ENCODE data around the gene NT5DC4. TPM values are rescaled to one million over a fixed set of nuclear protein-coding genes. Genes with fewer than 3 reads are reported as not detected.
A peak's percentile ranks its signal among the peaks of the same experiment; 100 is the strongest.
"Not testable (repeated sequence)": the region's sequence is repeated elsewhere in the genome, so short reads cannot be mapped to it uniquely, and the experiment has no call there.

Gene NT5DC4
- polyA plus RNA-seq, 2 of the 4 experiments (the other 2 are of a cell fraction), result not detected

DNA sequence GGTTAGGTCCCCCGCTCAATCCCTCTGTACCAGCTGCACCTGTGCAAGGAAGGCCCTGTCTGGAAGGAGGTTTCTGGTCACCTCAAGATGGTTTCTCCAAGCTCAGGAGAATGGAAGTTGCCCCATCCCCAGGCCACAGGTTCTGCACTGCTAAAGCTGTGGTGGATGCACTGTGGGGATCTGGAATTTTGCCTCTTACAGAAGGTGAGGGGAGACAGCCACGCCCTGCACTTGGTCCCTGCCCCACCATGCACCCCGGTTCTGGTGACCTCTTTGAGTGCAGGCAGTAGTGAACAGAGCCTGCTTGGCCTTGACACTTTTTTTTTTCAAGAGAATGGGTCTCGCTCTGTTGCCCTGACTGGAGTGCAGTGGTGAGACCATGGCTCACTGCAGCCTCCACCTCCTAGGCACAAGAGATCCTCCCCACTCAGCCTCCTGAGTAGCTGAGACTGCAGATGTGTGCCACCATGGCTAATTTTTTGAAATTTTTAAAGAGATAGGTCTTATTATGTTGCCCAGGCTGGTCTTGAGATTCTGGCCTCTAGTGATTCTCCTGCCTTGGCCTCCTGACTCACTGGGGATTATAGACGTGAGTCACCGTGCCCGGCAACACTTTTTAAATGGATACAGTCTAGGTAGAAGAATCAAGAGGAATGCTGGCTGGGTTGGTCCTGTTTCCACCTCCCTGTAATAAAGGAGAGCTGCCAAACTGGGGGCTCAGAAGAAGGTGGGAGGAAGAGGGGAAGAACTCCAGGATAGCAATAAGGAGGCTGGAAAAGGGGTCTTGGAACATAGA, 5.8 kb upstream of the NT5DC4 start:
- 51% methylated on average over 7 of the region's 7 CpGs for WGBS (ENCODE audit: missing lambda C conversion rate)
- DNase-seq (ENCODE audit: low read depth in 1 of 2, low spot score in 1 of 2) (peak; percentile 35 to 64), FAIRE-seq (no peak), ATAC-seq (peak; percentile 71 to 85; a peak in 4 of 6 replicates)
- ChIA-PET CTCF (interaction anchor here (0.5 to 2.1 kb wide), 8 partner anchors 9 to 128 kb away, joined by 3 to 9 read pairs (median 4); no protein-coding TSS in a partner anchor), POLR2A (no interaction called here)
- H3K4me3 ChIP-seq, result no peak overlapping the region
- no peaks in the 10 kb centered on the region for H3K9me3 ChIP-seq
- H3K27ac ChIP-seq, result peak overlapping the region; percentile 37 to 76; a peak in 5 of 6 replicates
- peak overlapping the region; percentile 38 for H3K4me2 ChIP-seq
- no peak for TF ChIP-seq CHD4 (IDR thresholded peaks at IDR 0.05; ENCODE audit: borderline replicate concordance)
- TF ChIP-seq FOSL2 (IDR thresholded peaks at IDR 0.05), result no peak
- TF ChIP-seq FOSL2 (CRISPR knock-in tag; IDR thresholded peaks at IDR 0.05), result peak; percentile 72
- TF ChIP-seq, protein P1, sequence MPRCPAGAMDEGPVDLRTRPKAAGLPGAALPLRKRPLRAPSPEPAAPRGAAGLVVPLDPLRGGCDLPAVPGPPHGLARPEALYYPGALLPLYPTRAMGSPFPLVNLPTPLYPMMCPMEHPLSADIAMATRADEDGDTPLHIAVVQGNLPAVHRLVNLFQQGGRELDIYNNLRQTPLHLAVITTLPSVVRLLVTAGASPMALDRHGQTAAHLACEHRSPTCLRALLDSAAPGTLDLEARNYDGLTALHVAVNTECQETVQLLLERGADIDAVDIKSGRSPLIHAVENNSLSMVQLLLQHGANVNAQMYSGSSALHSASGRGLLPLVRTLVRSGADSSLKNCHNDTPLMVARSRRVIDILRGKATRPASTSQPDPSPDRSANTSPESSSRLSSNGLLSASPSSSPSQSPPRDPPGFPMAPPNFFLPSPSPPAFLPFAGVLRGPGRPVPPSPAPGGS (IDR thresholded peaks at IDR 0.05), result no peak
- TF ChIP-seq, protein P2, sequence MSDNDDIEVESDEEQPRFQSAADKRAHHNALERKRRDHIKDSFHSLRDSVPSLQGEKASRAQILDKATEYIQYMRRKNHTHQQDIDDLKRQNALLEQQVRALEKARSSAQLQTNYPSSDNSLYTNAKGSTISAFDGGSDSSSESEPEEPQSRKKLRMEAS (IDR thresholded peaks at IDR 0.05), result 0 out of 2 replicates have a peak, but pooled peaks have one; percentile 33
- TF ChIP-seq, protein P3, sequence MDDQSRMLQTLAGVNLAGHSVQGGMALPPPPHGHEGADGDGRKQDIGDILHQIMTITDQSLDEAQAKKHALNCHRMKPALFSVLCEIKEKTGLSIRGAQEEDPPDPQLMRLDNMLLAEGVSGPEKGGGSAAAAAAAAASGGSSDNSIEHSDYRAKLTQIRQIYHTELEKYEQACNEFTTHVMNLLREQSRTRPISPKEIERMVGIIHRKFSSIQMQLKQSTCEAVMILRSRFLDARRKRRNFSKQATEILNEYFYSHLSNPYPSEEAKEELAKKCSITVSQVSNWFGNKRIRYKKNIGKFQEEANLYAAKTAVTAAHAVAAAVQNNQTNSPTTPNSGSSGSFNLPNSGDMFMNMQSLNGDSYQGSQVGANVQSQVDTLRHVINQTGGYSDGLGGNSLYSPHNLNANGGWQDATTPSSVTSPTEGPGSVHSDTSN (IDR thresholded peaks at IDR 0.05), result no peak
- TF ChIP-seq KDM1A (IDR thresholded peaks at IDR 0.05; ENCODE audit: low read depth), result no peak
- H3K4me1 ChIP-seq, result peaks cover 17% of the 10 kb centered on the region

DNA sequence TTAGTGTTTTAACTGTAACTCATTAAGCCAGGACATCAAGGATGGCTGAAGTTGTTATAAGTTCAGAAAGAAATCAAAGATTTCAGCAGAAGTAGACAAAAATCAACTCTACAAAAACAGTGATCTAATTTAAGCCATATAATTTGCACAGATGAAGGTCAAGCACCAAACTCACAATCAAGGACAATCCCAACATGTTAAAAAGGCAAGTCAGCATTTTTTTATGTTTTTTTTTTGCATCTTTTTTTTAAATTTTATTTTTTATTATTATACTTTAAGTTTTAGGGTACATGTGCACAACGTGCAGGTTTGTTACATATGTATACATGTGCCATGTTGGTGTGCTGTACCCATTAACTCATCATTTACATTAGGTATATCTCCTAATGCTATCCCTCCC, 4.7 kb upstream of the NT5DC4 start:
- POLR2A ChIA-PET; H3K9me3 ChIP-seq; H3K4me3 ChIP-seq; ATAC-seq; DNase-seq (ENCODE audit: low read depth in 1 of 2, low spot score in 1 of 2); H3K4me2 ChIP-seq; H3K27ac ChIP-seq; FAIRE-seq: not testable (repeated sequence)
- peaks cover 17% of the 10 kb centered on the region for H3K4me1 ChIP-seq
- CTCF ChIA-PET, result interaction anchor here (1.1 to 1.4 kb wide), 2 partner anchors 10 to 118 kb away, joined by 3 to 9 read pairs; no protein-coding TSS in a partner anchor
- peak; percentile 89 for TF ChIP-seq MAFK (IDR thresholded peaks at IDR 0.05; ENCODE audit: partially characterized antibody)
- 84% methylated on average over 1 of the region's 1 CpG for WGBS (ENCODE audit: missing lambda C conversion rate)

DNA sequence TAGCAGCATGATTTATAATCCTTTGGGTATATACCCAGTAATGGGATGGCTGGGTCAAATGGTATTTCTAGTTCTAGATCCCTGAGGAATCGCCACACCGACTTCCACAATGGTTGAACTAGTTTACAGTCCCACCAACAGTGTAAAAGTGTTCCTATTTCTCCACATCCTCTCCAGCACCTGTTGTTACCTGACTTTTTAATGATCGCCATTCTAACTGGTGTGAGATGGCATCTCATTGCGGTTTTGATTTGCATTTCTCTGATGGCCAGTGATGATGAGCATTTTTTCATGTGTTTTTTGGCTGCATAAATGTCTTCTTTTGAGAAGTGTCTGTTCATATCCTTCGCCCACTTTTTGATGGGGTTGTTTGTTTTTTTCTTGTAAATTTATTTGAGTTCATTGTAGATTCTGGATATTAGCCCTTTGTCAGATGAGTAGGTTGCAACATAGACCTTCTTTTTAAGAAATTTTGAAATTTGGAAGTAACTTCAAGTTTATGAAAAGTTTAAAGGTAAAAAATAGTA, 3.9 kb upstream of the NT5DC4 start:
- CTCF ChIA-PET, result interaction anchor here (0.7 to 1.4 kb wide), 2 partner anchors 9 to 10 kb away, joined by 3 to 5 read pairs; no protein-coding TSS in a partner anchor
- DNase-seq (ENCODE audit: low read depth in 1 of 2, low spot score in 1 of 2); H3K4me2 ChIP-seq; H3K4me3 ChIP-seq; H3K9me3 ChIP-seq; POLR2A ChIA-PET; FAIRE-seq; H3K27ac ChIP-seq; ATAC-seq: not testable (repeated sequence)
- H3K4me1 ChIP-seq, result peaks cover 17% of the 10 kb centered on the region
- 80% methylated on average over 3 of the region's 5 CpGs for WGBS (ENCODE audit: missing lambda C conversion rate)

DNA sequence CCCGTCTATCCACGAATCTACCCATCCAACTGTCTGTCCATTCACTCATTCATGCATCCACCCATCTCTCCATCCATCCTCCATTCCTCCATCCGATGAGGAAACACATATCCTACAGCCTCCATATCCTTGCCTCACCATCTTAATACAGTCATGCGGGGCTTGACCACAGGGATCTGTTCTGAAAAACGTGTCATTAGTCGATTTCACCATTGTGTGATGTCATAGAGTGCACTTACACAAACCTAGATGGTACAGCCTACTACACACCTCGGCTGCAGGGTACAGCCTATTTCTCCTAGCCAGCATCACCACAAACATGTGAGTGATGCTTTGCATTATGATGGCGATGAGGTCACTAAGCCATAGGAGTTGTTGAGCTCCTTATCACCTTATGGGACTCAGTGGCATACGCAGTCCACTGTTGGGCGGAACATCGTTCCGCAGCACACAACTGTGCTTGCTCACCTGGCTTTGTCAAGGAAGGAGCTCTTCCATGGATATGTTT, 1.9 kb upstream of the NT5DC4 start:
- no peak for FAIRE-seq
- ATAC-seq, result no peak
- Histone ChIP-seq H3K4me1 (peaks cover 10% of the 10 kb centered on the region; the same call in 2 of the 3 replicates), H3K4me2 (no peak overlapping the region), H3K9me3 (no peaks in the 10 kb centered on the region), H3K27ac (no peak overlapping the region), H3K4me3 (no peak overlapping the region)
- TF ChIP-seq MAFK (IDR thresholded peaks at IDR 0.05; ENCODE audit: partially characterized antibody), result no peak
- TF ChIP-seq, protein P4, sequence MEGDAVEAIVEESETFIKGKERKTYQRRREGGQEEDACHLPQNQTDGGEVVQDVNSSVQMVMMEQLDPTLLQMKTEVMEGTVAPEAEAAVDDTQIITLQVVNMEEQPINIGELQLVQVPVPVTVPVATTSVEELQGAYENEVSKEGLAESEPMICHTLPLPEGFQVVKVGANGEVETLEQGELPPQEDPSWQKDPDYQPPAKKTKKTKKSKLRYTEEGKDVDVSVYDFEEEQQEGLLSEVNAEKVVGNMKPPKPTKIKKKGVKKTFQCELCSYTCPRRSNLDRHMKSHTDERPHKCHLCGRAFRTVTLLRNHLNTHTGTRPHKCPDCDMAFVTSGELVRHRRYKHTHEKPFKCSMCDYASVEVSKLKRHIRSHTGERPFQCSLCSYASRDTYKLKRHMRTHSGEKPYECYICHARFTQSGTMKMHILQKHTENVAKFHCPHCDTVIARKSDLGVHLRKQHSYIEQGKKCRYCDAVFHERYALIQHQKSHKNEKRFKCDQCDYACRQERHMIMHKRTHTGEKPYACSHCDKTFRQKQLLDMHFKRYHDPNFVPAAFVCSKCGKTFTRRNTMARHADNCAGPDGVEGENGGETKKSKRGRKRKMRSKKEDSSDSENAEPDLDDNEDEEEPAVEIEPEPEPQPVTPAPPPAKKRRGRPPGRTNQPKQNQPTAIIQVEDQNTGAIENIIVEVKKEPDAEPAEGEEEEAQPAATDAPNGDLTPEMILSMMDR (IDR thresholded peaks at IDR 0.05), result no peak
- TF ChIP-seq CBX2 (IDR thresholded peaks at IDR 0.05; ENCODE audit: borderline replicate concordance, low read depth), result no peak
- TF ChIP-seq CHD4 (IDR thresholded peaks at IDR 0.05; ENCODE audit: borderline replicate concordance), result no peak
- no peak for TF ChIP-seq EHF (CRISPR knock-in tag; IDR thresholded peaks at IDR 0.05)
- no peak for TF ChIP-seq SREBF2 (IDR thresholded peaks at IDR 0.05)
- TF ChIP-seq EP300 (IDR thresholded peaks at IDR 0.05), result no peak
- TF ChIP-seq CBX8 (IDR thresholded peaks at IDR 0.05), result no peak
- TF ChIP-seq MAZ (IDR thresholded peaks at IDR 0.05; ENCODE audit: borderline replicate concordance, low read depth, low read length), result no peak
- no peak for TF ChIP-seq ZNF302 (CRISPR knock-in tag; IDR thresholded peaks at IDR 0.05)
- no peak for TF ChIP-seq NFE2L2 (conservative IDR thresholded peaks at IDR 0.05; ENCODE audit: low read length)
- ChIA-PET CTCF (interaction anchor here (0.7 to 1.2 kb wide), 2 partner anchors 8 to 13 kb away, joined by 3 to 4 read pairs; no protein-coding TSS in a partner anchor), POLR2A (no interaction called here)
- no peak for DNase-seq (ENCODE audit: low read depth in 1 of 2, low spot score in 1 of 2)
- 69% methylated on average over 12 of the region's 12 CpGs for WGBS (ENCODE audit: missing lambda C conversion rate)
